ENCODE data around the gene ADGRV1. TPM values are rescaled to one million over a fixed set of nuclear protein-coding genes. Genes with fewer than 3 reads are reported as not detected.

Gene ADGRV1
- total RNA-seq, 1 donor from 2014 or later = 0.69 TPM

DNA sequence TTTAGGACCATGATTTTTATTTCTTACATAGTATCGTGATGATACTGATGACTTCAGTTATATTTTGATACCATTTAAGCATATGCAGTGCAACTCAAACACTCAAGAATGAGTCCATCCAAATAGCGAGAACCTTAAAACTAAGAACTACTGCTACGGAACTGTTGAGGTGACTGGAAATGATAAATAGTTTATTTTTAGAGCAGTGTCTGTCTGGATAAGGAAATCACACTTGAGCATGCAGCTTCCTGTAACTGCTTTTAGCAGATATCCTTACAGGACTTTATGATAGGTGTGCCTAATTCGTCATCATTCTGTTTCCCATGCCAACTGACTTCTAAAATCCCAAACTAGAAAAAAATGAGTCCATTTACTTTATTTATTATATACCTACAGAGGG, 85.5 kb downstream of the ADGRV1 start:
- H3K4me3 ChIP-seq (ENCODE audit: low read depth, low read length) = no peak overlapping the region
- no peak for DNase-seq (ENCODE audit: low read depth)
- TF ChIP-seq, protein P1, sequence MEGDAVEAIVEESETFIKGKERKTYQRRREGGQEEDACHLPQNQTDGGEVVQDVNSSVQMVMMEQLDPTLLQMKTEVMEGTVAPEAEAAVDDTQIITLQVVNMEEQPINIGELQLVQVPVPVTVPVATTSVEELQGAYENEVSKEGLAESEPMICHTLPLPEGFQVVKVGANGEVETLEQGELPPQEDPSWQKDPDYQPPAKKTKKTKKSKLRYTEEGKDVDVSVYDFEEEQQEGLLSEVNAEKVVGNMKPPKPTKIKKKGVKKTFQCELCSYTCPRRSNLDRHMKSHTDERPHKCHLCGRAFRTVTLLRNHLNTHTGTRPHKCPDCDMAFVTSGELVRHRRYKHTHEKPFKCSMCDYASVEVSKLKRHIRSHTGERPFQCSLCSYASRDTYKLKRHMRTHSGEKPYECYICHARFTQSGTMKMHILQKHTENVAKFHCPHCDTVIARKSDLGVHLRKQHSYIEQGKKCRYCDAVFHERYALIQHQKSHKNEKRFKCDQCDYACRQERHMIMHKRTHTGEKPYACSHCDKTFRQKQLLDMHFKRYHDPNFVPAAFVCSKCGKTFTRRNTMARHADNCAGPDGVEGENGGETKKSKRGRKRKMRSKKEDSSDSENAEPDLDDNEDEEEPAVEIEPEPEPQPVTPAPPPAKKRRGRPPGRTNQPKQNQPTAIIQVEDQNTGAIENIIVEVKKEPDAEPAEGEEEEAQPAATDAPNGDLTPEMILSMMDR (conservative IDR thresholded peaks at IDR 0.05; ENCODE audit: low read depth, low read length) = no peak

GRCh38 chr5:90645024-90645610, 86.5 kb downstream of the ADGRV1 start:
- TF ChIP-seq, protein P1 (conservative IDR thresholded peaks at IDR 0.05; ENCODE audit: low read depth, low read length) = no peak
- no peak overlapping the region for H3K4me3 ChIP-seq (ENCODE audit: low read depth, low read length)
- DNase-seq (ENCODE audit: low read depth) = no peak

DNA sequence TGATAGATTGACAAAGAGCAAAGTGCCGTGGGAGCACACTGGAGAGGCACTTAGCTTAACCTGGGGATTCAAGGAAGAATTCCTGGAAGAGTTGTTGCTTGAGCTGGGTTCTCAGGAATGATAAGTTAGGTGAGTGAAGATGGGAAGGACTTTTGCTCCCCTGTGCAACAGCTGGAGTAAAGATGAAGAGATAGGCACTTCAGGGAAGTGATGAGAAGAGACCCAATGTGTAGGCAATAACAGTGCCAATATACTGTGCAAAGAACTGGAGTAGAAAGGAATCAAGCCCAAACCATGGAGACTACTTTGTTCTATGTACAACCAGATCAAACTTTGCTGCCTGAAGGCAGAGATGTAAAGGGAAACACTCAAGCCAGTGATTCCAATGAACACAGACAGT, 92.2 kb downstream of the ADGRV1 start:
- no peak overlapping the region for H3K4me3 ChIP-seq (ENCODE audit: low read depth, low read length)
- TF ChIP-seq, protein P1 (conservative IDR thresholded peaks at IDR 0.05; ENCODE audit: low read depth, low read length) = no peak
- no peak for DNase-seq (ENCODE audit: low read depth)

DNA sequence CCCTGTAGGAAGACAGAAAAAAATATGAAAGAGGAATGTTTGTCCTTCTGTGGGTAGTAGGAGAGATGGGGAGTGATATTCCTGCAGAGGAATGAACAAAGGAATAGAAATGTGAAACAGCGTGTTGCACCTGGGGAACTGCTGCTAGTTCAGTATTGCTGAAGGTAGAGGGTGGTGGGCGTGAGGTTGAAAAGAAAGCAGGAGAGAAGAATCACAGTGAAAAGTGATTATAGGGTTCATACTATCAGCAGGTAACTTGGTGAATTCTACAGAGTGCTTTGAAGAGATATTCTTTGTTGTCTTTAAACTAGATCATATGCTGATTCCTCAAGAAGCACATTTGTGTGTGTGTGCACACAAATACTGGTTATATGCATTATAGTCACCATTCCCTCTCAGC, 95.6 kb downstream of the ADGRV1 start:
- no peak for DNase-seq (ENCODE audit: low read depth)
- TF ChIP-seq, protein P1 (conservative IDR thresholded peaks at IDR 0.05; ENCODE audit: low read depth, low read length) = no peak
- no peak overlapping the region for H3K4me3 ChIP-seq (ENCODE audit: low read depth, low read length)

DNA sequence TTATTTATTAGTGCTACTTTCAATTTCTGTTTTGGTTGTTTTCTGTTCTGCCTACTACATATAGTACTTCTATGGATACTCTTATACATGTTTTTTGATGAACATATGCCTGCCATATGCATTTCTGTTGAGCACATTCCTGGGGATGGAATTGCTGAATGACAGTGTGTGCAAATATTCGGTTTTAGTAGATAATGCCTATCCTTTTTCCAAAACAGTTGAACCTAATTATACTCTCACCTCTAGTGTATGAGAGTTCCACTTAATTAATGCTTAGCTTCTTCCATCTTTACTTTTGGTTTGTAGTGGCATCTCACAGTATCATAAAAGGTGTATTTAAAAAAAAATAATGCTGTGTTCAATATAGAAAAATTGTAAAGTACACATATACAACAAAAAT, 96.8 kb downstream of the ADGRV1 start:
- TF ChIP-seq, protein P1 (conservative IDR thresholded peaks at IDR 0.05; ENCODE audit: low read depth, low read length) = no peak
- no peak for DNase-seq (ENCODE audit: low read depth)
- no peak overlapping the region for H3K4me3 ChIP-seq (ENCODE audit: low read depth, low read length)

GRCh38 chr5:90657030-90657429, 98.4 kb downstream of the ADGRV1 start:
- DNase-seq (ENCODE audit: low read depth) = no peak
- H3K4me3 ChIP-seq (ENCODE audit: low read depth, low read length) = no peak overlapping the region
- TF ChIP-seq, protein P1 (conservative IDR thresholded peaks at IDR 0.05; ENCODE audit: low read depth, low read length) = no peak

DNA sequence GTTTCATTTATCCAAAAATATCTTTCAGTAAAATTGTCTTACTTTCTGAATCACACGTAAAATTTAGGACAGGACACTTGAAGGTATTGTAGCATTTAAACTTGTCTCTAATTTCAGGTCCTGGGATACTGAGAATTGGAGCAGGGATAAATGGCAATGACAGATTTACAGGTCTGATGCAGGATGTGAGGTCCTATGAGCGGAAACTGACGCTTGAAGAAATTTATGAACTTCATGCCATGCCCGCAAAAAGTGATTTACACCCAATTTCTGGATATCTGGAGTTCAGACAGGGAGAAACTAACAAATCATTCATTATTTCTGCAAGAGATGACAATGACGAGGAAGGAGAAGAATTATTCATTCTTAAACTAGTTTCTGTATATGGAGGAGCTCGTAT, 99.2 kb downstream of the ADGRV1 start:
- no peak overlapping the region for H3K4me3 ChIP-seq (ENCODE audit: low read depth, low read length)
- no peak for DNase-seq (ENCODE audit: low read depth)
- TF ChIP-seq, protein P1 (conservative IDR thresholded peaks at IDR 0.05; ENCODE audit: low read depth, low read length) = no peak
